ENCODE data around the gene CROCC2. TPM values are rescaled to one million over a fixed set of nuclear protein-coding genes. Genes with fewer than 3 reads are reported as not detected.

Gene CROCC2
- total and polyA plus RNA-seq, 2 donors = 0.08 TPM; not detected in 1

- H3K4me3 ChIP-seq (ENCODE audit: low read depth, low read length) = peak overlapping the region; percentile 14
- 12% methylated on average over 39 of the region's 39 CpGs for WGBS
- no peak overlapping the region for H3K27ac ChIP-seq (ENCODE audit: low read depth)
- no peaks in the 10 kb centered on the region for H3K36me3 ChIP-seq (ENCODE audit: insufficient read depth)
- no peak for DNase-seq (ENCODE audit: extremely low spot score)
- no peaks in the 10 kb centered on the region for H3K4me1 ChIP-seq (ENCODE audit: insufficient read depth)
These were observed 129.8 kb downstream of the CROCC2 start for GRCh38 chr2:241035818-241036396.

- Histone ChIP-seq H3K4me3 (ENCODE audit: low read depth, low read length) (peak overlapping the region; percentile 14), H3K36me3 (ENCODE audit: insufficient read depth) (no peaks in the 10 kb centered on the region), H3K27ac (ENCODE audit: low read depth) (no peak overlapping the region), H3K4me1 (ENCODE audit: insufficient read depth) (no peaks in the 10 kb centered on the region)
- no peak for DNase-seq (ENCODE audit: extremely low spot score)
- 24% methylated on average over 36 of the region's 36 CpGs for WGBS
These were observed 130.3 kb downstream of the CROCC2 start for GRCh38 chr2:241036397-241036963.

- Histone ChIP-seq H3K36me3 (ENCODE audit: insufficient read depth) (no peaks in the 10 kb centered on the region), H3K27ac (ENCODE audit: low read depth) (no peak overlapping the region), H3K4me1 (ENCODE audit: insufficient read depth) (no peaks in the 10 kb centered on the region), H3K4me3 (ENCODE audit: low read depth, low read length) (no peak overlapping the region)
- 63% methylated on average over 18 of the region's 18 CpGs for WGBS
- no peak for DNase-seq (ENCODE audit: extremely low spot score)
These were observed 130.9 kb downstream of the CROCC2 start for GRCh38 chr2:241036964-241037421.

- Histone ChIP-seq H3K36me3 (ENCODE audit: insufficient read depth) (no peaks in the 10 kb centered on the region), H3K4me3 (ENCODE audit: low read depth, low read length) (no peak overlapping the region), H3K4me1 (ENCODE audit: insufficient read depth) (no peaks in the 10 kb centered on the region), H3K27ac (ENCODE audit: low read depth) (no peak overlapping the region)
- 91% methylated on average over 9 of the region's 9 CpGs for WGBS
- DNase-seq (ENCODE audit: extremely low spot score) = no peak
These were observed 131.4 kb downstream of the CROCC2 start for GRCh38 chr2:241037498-241037897.

- Histone ChIP-seq H3K4me1 (ENCODE audit: insufficient read depth) (no peaks in the 10 kb centered on the region), H3K4me3 (ENCODE audit: low read depth, low read length) (no peak overlapping the region), H3K27ac (ENCODE audit: low read depth) (no peak overlapping the region), H3K36me3 (ENCODE audit: insufficient read depth) (no peaks in the 10 kb centered on the region)
- 87% methylated on average over 20 of the region's 20 CpGs for WGBS
- DNase-seq (ENCODE audit: extremely low spot score) = no peak
These were observed 132.4 kb downstream of the CROCC2 start for GRCh38 chr2:241038374-241039180.

GRCh38 chr2:241039416-241039815 is 133.3 kb downstream of the CROCC2 start:
- H3K27ac ChIP-seq (ENCODE audit: low read depth) = no peak overlapping the region
- WGBS = 96% methylated on average over 4 of the region's 4 CpGs
- DNase-seq (ENCODE audit: extremely low spot score) = no peak
- H3K36me3 ChIP-seq (ENCODE audit: insufficient read depth) = no peaks in the 10 kb centered on the region
- H3K4me3 ChIP-seq (ENCODE audit: low read depth, low read length) = no peak overlapping the region
- H3K4me1 ChIP-seq (ENCODE audit: insufficient read depth) = no peaks in the 10 kb centered on the region

GRCh38 chr2:241040081-241040803 is 134.1 kb downstream of the CROCC2 start:
- WGBS = 92% methylated on average over 13 of the region's 13 CpGs
- DNase-seq (ENCODE audit: extremely low spot score) = no peak
- Histone ChIP-seq H3K36me3 (ENCODE audit: insufficient read depth) (no peaks in the 10 kb centered on the region), H3K4me1 (ENCODE audit: insufficient read depth) (no peaks in the 10 kb centered on the region), H3K4me3 (ENCODE audit: low read depth, low read length) (no peak overlapping the region), H3K27ac (ENCODE audit: low read depth) (no peak overlapping the region)

GRCh38 chr2:241041589-241042158 is 135.5 kb downstream of the CROCC2 start:
- no peak for DNase-seq (ENCODE audit: extremely low spot score)
- no peaks in the 10 kb centered on the region for H3K36me3 ChIP-seq (ENCODE audit: insufficient read depth)
- H3K27ac ChIP-seq (ENCODE audit: low read depth) = no peak overlapping the region
- WGBS = 67% methylated on average over 5 of the region's 5 CpGs
- no peak overlapping the region for H3K4me3 ChIP-seq (ENCODE audit: low read depth, low read length)
- H3K4me1 ChIP-seq (ENCODE audit: insufficient read depth) = no peaks in the 10 kb centered on the region

Other genes starting within 250 kb of the CROCC2 start
- not detected for gene AQP12B, start 223.5 kb upstream of the CROCC2 start, total RNA-seq
- not detected for gene AQP12B, start 223.5 kb upstream of the CROCC2 start, polyA plus RNA-seq
- not detected for gene AQP12A, start 214.5 kb upstream of the CROCC2 start, total RNA-seq
- not detected for gene AQP12A, start 214.5 kb upstream of the CROCC2 start, polyA plus RNA-seq
- 5.2 TPM for gene KIF1A, start 86.1 kb upstream of the CROCC2 start, total RNA-seq
- 1.2 TPM for gene KIF1A, start 86.1 kb upstream of the CROCC2 start, polyA plus RNA-seq
- gene AGXT, start 37.5 kb upstream of the CROCC2 start, total RNA-seq = not detected
- 0.49 TPM for gene AGXT, start 37.5 kb upstream of the CROCC2 start, polyA plus RNA-seq
- gene MAB21L4, start 10.2 kb upstream of the CROCC2 start, total RNA-seq = 0.42 TPM
- gene MAB21L4, start 10.2 kb upstream of the CROCC2 start, polyA plus RNA-seq = 1.2 TPM
- gene SNED1, start 92.3 kb downstream of the CROCC2 start, total RNA-seq = 11.5 TPM
- gene SNED1, start 92.3 kb downstream of the CROCC2 start, polyA plus RNA-seq = 17.1 TPM
- 41.3 TPM for gene MTERF4, start 196.0 kb downstream of the CROCC2 start, total RNA-seq
- 35.7 TPM for gene MTERF4, start 196.0 kb downstream of the CROCC2 start, polyA plus RNA-seq
- 4.8 TPM for gene PASK, start 243.1 kb downstream of the CROCC2 start, total RNA-seq
- 3.6 TPM for gene PASK, start 243.1 kb downstream of the CROCC2 start, polyA plus RNA-seq
- gene PPP1R7, start 244.1 kb downstream of the CROCC2 start, total RNA-seq = 20.7 TPM
- gene PPP1R7, start 244.1 kb downstream of the CROCC2 start, polyA plus RNA-seq = 83.2 TPM